Suppressor macrophage (primary cell): ENCODE measurements around the gene KLF15.
"Not testable (repeated sequence)": the region's sequence is repeated elsewhere in the genome, so short reads cannot be mapped to it uniquely, and the experiment has no call there.

Experiments used
- DNase-seq, 4 experiments: peaks; one replicate each; pipeline ENCODE4 v3.0.0-alpha.2; 2020 to 2022

The KLF15 gene

DNA sequence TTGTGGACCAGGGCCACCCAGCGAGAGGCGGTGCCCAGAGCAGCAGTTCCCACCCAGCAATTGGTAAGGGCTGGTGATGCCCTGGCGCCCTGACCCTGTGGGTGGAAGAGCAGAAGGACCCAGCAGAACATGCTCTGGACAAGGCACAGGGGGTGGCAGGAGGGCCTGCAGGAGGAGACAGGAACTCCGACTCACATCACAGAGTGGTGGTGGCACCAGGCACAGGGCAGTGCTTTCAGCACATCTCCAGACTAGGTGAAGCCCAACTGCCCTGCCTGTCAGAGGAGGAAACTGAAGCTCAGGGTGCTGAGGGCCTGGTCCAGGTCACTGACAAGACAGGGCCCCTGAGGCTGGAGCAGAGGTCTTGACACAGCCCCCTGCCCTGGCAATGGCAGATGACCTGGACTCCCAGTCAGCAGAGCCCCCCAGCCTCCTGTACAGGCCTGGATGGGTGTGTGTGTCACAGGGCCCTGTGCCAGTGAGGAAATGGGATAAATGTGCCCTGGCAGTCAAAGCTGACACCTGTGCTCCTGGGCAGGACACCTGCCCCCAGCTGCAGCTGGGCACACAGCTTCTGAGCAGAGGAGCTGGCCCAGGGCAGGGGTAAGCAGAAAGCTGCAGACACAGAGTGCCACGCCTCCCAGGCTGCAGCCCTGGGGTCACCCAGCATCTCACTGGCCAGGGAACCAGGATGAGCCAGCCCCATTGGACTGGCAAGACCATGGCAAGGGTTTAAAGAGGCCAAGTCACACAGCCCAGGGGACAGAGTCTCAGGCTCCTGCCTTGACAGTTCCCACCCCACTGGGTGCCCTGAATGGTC lies 11.4 kb downstream of the KLF15 start:
- no peak for DNase-seq

DNA sequence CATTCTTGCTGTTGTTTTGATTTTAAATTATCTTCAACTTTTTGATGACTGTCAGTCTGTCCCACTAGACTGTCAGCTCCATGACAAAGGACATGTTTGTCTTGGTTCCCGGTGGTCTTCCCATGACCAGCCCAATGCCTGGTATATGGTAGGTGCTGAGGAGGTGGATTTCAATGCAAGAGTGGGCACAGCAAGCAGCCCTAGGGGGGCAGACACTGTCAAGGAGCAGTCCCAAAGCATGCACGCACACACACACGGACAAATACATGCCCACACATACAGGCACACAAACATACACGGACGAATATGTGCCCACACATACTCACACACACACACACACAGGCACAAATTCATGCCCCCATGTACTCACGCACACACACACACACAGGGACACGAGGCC lies 12.0 kb downstream of the KLF15 start:
- no peak for DNase-seq

DNA sequence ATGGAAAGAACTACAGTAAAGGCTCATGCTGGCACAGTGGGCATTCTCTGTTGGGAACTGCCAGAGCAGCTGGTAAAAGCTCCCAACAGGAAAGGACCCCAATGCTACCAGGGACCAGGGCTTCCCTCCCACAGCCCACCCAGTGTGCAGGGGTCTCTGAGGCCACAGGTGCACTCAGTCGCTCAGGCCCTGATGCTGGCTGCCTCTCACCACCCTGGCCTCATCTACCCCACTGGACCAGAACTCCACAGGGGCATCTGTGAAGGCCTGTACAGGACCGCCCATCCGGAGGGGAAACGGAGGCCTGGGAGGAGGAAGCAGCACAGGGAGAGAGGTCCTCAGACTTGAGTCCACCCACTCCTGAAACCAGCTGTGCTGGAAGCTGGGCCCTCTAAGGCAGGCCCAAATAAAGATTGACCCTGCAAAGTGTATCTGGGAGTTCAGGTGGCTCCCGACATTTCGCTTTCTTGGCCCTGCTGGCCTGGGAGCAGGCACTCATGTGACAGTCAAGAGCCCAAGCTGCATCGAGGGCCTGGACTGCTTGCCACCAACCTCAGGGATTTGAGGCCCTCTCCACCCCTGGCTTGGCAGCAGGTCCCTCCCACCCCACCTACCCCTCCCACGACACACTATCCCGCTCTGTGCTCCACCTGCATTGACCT lies 12.7 kb downstream of the KLF15 start:
- DNase-seq, result no peak

DNA sequence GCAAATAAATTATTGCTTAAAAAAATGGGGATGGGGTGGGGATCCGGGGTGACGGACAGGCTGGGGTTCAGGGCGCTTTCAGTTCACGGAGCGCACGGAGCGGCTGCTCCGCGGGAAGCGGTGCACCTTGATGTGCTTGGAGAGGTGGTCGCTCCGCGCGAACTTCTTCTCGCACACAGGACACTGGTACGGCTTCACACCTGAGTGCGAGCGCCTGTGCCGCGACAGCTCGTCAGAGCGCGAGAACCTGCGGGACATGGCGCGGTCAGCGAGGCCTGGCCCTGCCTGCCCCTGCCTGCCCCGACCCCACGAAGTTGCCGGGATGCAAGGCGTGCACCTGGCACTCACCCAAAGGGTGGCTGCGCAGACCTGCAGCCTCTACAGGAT lies 13.6 kb downstream of the KLF15 start:
- DNase-seq, result no peak

DNA sequence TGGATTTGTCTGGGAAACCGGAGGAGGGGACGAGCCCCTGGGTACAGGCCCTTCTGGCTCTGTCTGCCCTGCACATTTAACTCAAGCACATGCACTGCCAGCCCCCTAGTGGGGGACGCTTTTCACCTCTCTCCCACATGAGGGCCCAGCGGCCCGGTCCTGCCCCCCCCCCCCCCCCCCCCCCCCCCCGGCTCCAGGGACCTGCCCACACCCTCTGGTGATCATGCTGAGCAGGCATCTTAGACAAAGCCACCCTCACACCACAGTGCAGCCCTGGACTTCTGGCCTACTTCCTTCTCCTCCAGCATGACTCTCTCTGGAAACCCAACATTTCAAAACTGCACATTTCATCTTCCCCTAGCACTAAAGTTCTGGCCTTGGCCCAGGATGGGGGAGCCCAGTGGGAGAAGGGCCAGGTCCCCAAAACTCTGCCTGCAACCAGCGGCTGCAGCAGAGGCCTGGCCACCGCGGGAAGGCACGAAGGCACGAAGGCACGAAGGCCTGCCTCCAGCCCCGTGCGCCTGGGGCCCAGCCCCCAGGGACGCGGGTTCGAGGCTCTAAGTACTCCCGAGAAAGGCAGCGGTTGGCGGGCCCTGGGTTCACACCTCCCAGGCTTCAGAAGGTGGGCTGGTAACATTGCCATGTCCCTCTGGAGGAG lies 14.1 kb downstream of the KLF15 start:
- DNase-seq, result peak; percentile 20 to 67 (median 64)

DNA sequence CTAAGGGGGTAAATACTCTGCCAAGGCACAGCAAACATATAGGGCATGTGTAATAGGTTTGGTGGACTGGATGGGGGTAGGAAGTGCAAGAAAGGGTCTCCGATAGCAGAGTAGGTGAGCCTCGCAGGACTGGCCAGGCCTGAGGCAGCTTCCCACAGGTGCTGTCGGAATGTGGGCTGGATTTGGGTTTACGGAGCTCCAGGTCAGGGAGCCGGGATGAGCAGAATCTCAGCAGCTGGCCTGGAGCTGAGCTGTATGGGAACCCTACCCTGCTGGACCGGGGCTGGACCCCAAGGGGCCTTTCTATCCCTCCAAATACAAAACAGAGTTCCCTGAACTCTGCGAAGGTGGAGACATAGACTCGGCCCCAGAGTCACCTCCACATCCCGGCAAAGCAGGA lies 15.0 kb downstream of the KLF15 start:
- DNase-seq, result no peak

DNA sequence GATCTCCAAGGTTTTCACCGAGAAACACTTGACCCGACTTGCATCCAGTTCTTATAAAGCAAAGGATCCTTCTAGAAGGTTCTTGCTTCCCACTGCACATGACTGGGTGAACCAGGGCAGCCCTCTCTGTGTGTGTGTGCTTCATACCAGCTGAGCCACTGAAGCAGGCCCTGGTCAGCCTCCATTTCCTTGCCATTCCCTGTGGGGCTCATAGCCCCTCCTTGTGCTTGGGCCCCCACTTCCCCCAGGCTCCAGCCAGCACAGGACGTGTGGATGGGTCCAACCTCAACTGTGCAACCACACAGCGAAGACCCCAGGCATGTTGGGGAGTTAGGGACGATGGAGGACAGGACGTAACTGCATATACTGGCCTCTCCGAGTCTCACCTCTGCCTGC lies 15.5 kb downstream of the KLF15 start:
- no peak for DNase-seq

DNA sequence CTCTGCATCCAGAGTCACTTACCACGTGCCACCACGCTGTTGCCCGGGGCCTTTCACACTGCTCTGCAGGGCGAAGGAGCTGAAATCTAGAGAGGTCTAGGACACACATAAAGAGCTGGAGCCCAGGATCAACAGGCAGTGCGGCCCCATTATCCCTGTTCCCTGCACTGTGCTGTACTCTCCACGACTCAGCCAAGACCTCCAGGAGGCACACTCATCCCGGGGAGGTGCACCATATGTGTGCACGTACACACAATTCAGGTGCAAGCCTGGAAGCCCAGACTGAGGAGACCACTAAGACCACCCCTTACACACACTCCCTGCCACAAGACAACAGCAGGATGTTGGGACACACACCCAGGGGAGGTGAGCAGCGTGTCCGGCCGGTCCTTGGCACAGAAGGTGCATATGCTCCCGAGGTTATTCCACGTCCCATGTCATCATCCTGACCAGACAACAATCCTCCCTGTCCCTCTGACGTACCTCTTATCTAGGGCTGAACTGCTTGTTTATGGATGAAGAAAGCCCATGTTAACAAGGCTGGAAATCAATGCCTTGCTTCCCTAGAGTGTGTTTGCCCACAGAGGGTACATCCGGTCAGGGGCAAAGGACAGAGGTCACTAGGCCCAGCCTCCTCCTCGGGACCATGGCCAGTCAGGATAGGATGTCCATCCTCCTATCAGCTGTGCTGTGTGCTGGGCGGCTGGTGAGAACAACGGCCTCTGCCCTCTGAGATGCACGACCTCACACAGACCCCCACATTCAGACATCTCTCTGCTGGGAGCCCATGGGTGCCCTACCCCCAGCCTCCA lies 16.1 kb downstream of the KLF15 start:
- no peak for DNase-seq

DNA sequence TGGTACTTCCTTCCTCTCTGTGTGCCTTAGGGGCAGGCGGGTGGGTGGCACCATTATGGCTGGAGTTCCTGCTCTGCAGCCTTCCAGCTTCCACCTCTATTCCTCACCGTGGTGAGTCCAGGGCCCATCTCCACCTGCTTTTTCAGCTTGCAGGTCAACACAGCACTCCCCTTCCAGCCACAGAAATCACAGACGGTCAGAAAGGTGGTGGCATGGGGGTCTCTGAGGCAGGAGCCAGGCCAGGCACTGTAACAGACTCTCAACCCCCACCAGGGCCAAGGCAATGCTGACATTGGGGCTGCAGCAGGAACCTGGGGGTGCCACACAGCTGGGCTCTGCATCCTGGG lies 16.6 kb downstream of the KLF15 start:
- no peak for DNase-seq

DNA sequence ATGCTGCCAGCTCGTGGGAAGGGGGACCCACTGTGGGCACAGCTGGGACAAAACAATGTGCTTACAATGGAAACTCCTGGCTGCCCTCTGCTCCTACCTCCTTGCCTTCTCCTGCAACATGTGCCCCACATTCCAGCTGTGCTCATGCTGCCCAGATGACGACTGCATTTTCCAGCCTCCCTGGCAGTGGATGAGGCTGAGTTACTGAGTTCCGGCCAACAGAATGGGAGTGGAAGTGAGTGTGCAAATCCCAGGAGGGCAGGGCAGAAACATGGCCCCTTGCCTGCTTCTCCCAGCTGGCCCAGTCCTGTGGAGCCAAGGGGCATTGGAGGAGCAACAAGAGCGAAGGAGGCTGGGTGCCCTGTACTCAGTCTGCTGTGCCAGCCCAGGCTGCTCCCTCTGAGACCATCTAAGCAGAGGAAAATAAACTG lies 17.1 kb downstream of the KLF15 start:
- no peak for DNase-seq

DNA sequence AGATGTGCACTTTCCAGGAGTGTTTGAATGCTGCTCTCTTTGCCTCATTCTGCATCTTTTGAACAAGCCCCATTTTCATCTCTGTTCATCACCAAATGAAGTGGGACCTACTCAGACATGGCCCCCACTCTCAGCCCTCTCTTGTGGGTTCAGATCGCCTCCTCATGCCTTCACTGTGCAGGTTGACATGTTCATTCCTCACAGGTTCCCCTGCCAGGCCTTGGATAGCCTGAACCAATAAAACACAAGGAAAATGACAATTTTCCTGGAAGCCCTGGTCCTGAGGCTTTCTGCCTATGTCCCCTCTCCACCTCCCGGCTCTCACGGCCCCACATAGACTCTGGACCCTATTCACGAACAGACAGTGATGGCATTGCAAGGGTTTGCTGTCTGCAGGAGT lies 17.7 kb downstream of the KLF15 start:
- DNase-seq, result no peak

DNA sequence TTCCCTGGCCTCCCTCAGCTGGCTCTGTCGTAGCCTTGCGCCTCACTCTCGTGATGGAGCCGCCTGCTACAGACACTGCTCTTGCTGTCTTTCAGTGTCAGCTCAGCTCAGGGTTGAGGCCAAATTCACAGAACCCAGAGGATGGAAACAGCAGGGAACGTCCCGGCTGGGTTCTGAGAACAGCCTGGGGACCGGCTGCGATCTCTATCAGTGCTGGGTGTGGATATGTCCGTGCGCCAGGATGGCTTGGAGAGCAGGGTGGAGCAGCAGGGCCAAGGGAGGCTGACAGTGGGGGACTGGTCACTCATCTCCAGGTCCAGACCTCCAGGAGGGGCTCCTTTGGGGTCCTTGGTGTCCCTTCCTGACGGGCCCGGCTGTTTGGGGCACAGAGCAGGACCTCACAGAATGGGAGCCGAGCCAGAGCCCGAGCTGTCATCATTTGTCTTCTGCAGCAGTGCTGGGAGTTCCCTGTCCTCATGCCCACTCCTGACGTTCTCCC lies 18.4 kb downstream of the KLF15 start:
- DNase-seq, result no peak

DNA sequence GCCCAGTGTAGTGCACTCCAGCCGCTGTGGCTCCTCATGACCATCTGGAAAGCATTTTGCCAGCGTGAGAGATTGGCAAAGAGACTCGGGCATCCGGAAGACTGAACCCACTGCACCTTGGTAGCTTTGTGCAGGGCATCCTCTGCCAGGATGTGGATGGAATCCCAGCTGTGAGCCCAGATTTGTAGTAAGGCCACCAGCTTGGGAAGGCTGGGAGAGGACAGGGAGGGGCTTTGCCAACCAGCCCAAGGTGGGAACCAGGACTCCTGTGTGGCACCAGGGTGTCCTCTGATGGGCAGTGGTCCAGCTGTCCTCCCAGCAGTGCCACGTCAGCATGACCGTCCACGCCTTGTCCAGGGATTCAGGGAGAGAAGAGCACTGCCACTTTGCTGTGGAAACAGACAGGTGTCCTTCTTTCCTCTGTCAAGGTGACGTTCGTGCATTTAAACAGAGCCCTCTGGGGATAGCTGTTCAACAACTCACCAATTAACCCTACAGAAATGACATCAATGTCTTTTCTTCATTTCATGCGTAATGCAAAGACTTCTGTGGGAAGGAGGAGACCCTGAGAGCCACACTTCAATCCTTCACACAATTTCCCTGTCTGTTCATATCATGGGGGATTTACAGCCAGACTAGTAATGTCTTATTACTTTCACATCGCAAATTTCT lies 19.1 kb downstream of the KLF15 start:
- DNase-seq, result no peak

DNA sequence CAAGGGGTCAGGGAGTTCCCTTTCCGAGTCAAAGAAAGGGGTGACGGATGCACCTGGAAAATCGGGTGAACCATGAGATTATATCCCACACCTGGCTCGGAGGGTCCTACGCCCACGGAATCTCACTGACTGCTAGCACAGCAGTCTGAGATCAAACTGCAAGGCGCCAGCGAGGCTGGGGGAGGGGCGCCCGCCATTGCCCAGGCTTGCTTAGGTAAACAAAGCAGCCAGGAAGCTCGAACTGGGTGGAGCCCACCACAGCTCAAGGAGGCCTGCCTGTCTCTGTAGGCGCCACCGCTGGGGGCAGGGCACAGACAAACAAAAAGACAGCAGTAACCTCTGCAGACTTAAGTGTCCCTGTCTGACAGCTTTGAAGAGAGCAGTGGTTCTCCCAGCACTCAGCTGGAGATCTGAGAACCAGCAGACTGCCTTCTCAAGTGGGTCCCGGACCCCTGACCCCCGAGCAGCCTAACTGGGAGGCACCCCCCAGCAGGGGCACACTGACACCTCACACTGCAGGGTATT lies 25.3 kb downstream of the KLF15 start:
- DNase-seq, result not testable (repeated sequence)

DNA sequence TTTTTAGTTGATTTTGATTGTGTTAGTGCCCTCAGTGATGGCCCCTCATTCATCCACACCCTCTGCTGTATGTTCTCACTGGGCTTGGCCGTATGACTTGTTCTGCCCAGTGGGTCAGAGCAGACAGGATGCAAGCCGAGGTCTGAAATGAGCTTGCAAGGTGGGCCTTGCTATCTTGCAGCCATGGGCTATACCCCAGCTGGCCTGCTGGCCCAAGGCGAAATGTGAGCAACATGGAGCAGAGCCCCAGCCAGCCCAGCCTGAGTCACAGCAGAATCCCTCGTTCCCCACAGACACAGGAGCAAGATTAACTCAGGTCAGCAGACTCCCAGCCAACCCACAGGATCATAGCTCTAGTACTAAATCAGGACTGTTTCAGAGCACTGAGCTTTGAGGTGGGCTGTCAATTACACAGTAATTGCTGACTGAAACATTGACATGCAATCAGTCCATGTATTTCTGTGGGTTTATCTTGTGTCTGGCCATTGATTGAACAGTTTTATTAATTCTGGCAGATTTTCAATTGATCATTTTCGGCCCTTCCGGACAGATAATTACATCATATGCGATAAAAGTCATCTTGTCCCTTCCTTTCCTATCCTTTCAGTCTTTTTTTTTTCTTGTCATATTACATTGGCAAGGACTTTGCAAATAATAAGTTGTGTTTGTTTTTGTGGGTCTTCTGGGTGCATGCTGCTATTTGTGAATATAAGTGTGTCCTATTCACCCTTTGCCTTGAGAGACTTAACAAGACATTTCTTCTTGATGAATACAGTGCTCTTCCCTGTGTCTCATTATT lies 27.1 kb downstream of the KLF15 start:
- no peak for DNase-seq

DNA sequence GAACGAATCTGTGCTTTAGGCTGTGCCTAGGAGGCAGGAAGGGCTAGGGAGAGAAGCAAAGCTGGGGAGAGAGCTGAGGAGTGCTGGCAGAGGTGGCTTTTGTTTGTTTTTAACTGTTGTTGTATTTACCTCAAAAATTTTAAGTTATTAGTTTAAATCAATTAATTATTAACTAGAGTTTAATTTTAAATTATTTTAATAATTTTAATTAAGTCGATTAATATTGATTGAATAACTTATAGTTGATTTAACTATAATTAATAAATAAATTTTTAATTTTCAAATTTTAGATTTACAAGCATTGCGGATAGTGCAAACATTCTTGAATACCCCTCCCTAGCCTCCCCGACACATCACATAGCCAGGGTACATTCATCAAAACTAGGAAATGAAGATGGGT lies 30.6 kb downstream of the KLF15 start:
- no peak for DNase-seq

DNA sequence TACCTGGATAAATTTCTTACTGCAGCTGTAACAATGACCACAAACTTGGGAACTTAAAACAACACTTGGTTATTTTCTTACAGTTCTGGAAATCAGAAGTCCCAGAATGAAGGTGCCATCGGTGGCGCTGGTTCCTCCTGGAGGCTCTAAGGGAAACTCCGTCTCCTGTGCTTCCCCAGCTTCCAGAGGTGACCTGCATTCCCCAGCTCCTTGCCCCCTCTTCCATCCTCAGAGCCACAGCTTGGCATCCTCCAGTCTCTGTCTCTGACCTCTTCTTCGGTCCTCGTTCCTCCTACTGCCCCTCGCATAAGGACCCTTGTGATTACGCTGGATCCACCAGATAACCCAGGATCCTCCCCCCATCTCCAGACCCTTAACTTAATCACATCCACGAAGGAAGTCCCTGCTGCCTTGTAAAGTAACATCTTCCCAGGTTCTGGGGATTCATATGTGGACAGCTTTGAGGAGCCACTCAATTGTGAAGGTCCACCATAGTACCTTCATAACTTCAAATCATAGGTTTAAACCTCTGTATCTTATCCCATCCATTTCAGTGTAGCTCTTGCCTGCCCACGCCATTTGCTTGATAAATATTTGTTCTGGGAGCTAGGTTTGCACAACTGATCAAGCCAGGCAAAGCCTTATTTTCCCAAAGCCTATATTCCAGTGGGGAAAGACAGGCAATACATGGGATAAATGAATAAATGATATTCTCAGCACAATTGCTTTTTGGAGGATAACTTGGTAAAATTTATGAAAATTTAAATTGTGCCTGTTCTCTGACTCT lies 34.8 kb downstream of the KLF15 start:
- DNase-seq, result no peak

DNA sequence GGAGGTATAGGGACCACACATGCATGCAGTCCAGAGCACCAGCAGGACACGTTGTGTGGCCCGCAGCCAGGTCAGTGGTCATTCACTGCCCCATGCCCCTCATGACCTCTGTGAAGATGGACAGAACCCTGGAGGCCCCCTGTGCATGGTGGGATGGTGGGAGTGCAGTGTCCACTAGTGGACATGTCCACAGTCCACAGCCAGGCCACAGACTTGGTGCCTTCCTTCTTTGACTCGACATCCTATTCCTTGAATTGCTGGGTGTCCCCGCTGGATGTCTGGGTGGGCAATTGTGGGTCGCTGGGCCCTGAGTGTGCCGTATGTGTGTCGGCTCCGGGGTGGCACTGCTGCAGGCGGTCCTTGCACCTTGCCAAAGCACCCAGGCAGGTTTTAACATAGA lies 35.7 kb downstream of the KLF15 start:
- DNase-seq, result no peak

DNA sequence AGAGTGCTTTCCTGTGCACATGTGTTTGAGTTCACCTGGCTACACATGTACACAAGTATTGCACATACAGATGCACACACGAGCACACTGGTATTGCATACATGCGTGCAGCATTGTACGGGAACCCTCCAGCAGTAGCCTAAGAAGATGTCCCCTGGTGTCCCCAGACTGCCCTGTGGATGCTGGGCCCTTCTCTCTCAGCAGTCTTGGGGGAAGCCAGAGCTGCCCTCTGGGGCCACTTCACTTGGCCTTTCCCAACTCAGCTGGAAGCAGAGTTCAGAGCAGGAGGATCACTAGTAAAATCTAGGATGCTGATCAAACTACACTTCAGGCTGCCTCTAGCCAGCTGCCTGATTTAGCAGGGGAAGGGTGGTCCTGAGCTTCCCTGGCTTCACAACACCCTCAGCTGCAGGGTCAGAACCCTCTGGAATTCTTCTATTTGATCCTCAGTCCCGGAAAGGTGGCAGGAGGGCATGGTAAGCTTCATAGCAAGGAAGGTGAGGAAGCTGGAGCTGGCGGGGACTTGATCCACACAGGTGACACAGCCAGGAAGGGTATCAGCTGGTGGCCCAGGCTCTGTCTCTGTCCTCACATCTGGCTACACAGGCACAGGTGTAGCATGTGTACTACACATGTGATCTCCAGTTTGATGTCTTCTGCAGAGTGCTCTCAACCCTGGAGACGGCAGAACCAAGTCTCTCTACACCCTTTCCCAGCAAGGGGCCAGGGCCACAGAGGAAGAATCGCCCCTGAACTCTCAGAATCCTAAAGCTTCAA lies 36.5 kb downstream of the KLF15 start:
- DNase-seq, result no peak
